T1000 (cell line): Measurements from ENCODE around the gene KCNQ1.

Source experiments
- DNase-seq: peaks from one replicate; lab custom pipeline; 2025; ENCODE audit warnings: mixed read lengths; lab: John Stamatoyannopoulos, UW

Gene KCNQ1

DNA sequence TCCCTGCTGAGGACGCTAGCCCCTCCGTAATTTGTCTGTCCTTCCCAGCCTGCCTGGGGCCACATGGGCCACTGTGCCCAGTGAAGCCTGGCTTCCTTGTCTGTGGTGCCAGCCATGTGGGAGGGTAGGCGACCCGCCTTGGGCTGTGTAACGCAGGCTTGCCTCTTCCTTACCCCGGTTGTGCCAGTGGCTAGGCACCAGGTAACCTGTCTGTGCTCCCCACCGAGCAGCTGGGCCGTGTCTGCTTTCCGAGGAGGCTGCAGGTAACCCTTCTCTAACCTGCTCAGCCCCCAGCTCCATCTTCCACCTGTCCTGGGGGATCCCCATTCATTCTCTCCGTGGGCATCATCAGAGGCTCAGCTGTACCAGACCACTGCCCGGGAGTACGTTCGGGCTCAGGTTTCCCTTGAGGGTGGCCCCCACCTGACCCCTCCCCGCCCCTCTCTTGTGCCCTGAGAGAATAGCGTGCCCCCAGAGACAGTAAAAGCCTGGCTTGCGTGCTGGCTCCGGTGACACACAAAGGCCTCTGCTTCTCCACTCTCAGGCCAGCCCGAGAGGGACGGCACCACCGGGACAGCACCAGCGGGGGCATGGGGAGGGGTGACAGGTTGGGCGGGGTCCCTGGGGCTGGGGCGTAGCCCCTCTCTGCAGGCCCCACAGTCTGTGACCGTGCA is 361.7 kb downstream of the KCNQ1 start:
- DNase-seq: no peak

DNA sequence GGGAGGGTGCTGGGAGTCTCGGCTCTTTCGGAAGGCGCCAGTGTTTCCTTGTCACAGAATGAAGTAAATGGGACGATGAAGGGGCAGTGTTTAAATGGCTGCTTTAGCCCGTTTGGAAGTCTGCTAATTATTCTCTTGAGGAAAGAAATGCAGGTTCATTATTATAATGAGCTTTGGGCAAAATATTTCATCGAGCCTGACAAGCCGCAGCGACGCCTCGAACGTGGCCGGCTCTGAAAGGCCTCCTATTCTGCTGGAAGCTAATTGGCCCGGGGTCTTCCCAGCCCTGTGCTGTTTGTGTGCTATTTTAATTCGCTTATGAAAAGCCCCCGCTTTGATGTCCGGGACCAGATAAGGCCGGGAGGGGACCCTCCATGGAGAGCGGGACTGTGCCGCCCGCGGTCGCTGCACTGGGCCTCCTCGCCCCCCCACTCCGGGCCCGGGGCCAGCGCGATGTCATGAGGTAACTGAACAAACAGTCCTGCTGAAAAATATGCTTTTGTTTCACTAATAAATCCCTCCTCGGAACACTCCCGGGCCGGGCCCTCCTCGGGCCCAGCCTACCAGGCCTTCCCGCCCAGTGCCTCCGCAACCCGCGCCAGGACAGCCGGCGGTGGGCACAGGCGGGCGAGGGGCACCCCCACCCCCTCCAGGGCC is 362.3 kb downstream of the KCNQ1 start:
- DNase-seq: no peak

- DNase-seq: no peak
Measured at GRCh38 chr11:2807801-2808241, 363.0 kb downstream of the KCNQ1 start.

DNA sequence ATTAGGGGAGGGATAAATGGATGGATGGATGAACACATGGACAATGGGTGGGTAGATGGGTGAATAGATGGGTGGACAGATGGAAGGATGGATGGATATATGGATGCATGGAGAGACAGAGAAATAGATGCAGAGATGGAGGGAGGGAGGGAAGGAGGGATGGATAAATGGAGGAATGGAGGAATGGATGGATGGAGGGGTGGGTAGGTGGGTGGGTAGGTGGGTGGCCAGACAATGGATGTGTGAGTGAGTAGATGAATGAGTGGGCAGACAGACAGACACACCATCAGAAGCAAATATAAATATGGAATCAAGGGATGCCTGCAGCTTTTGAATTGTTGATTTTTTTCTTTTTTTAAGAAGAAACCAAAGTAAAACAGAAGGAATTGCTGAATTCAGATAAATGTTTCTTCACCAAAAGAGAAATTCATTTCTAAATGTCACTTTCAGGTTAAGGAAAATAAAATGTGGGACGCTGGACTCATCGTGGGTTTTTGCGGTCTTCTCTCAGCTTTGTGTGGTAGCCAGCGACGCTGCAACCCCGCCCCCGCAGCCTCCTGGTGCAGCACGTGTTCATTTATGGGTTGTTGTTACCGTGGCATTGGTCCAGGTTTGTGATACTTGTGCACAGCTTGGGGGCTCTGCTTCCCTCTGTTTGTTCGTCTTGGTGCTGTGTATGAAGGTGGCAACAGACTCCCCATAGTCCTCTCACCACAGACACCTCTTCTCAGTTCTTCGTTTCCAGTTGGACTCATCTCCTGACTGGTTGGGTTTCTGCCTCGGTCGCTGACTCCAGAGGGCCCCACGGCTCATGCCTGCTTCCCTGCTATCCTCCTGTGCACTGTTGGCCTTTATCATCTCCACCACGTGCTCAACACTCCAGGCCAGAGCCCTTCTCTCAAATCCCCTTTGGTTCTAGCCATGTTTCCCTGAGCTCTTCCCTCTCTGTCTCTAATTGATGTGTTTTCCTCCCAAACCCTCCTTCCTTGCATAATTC is 364.3 kb downstream of the KCNQ1 start:
- no peak for DNase-seq

- no peak for DNase-seq
Measured at GRCh38 chr11:2809854-2810253, 365.0 kb downstream of the KCNQ1 start.

GRCh38 chr11:2810411-2811205 is 365.8 kb downstream of the KCNQ1 start:
- DNase-seq: no peak

DNA sequence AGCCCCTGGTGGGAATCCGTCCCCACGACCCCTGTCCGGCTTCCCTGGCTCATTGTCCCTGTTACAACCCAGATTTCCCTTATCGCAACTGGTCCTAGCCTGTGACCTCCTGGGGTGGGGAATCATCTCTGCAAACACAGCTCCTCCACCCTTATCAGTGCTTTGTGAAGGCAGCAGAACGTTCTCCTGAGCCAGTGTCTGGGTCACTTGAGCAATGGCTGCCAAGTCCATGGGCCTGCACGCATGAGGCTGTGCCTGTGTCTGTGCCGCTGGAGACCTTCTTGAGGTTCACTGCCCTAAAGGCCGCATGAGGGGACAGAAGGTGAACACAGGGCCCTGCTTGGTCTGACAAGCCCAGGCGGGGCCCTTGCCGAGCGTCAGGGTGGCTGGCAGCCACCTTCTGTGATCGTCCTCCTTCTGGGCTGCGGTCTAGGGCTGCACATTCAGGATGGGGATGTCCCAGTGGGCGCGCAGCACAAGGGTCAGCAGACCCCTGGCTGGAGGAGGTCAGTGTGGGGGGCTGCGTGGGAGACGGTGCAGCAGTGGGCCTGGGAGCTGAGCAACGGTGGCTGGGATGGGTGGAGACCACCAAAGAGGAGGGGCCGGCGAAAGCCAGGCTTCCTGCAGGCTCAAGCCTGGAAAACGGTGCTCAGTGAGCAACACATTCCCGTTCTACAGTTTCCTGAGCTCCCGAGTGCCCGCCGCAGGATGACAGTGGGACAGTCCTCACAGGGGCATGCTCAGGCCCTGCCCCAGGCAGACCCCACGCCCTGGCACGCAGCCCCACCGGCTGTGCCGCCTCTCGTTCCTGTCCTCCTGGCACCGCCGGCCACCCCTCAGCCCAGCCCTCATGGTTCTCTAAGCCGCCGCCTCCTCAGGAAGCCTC is 366.6 kb downstream of the KCNQ1 start:
- DNase-seq: no peak

DNA sequence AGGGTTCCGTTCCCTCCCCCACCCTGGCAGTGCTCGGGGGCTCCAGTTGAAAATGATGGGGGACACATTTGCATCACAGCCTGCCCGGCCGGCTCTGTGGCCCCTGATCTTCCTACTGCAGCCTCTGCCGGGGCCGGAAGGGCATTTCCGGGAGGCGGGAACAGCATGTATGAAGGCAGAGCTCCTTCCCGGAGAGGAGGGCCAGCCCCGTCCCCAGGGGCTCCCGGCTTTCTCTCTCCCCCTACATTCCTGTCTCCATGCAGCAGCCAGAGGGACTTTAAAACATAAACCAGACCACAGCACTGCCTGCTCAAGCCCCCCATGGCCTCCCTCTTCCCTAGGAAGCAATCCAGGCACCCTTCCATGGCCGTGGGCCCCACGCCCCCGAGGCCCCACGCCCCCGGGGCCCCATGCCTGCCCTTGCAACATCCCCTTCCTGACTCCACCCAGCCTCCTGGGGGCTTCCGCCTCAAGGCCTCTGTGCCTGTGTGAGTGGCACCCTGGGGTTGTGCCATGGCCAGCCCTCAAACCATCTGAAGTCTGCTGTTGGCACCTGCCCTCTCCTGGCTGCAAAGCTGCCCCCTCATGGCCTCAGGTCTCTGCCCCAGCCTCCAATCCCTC is 367.7 kb downstream of the KCNQ1 start:
- no peak for DNase-seq

GRCh38 chr11:2813141-2813908 is 368.5 kb downstream of the KCNQ1 start:
- no peak for DNase-seq

- DNase-seq: no peak
Measured at GRCh38 chr11:2813968-2814367, 369.2 kb downstream of the KCNQ1 start.

- DNase-seq: no peak
Measured at GRCh38 chr11:2814751-2815150, 369.9 kb downstream of the KCNQ1 start.

GRCh38 chr11:2815762-2816496 is 371.1 kb downstream of the KCNQ1 start:
- DNase-seq: no peak

DNA sequence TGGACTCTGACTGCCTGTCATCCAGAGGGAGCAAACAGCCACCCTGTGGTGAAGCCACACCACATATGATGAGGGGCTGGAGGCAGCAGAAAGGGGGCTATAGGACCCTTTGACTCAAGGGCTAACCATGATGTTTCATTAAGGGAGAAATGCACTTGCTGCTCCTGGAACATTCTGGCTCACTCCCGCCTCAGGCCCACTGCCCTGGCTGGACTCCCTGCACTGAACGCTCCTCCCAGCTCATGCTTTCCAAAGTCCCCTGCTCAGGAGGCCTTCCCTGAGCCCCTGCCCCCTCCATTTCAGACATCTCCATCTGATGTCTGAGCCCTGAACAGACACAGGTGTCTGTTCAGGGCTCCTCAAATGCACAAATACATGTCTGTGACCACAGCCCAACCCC is 371.7 kb downstream of the KCNQ1 start:
- no peak for DNase-seq

- DNase-seq: no peak
Measured at GRCh38 chr11:2816941-2817421, 372.2 kb downstream of the KCNQ1 start.

DNA sequence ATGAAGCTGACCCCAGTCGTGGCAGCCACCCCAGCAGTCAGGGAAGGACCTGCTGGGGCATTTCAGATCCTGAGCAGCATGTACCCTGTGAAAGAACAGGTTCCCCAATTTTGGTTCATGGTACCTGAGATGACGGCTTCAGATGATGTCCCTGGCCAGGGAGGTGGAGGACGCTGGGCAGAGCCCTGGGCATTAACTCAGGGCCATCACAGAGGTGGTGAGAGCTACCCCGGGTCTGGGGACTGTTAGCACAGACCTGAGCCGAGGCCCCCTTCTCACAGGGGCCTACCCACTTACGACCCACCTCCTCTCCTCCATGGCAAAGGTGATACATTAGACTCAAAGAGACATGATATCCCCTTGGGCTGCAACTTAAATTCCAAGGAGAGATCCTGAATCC is 372.6 kb downstream of the KCNQ1 start:
- DNase-seq: no peak

GRCh38 chr11:2818021-2818420 is 373.2 kb downstream of the KCNQ1 start:
- DNase-seq: no peak

- no peak for DNase-seq
Measured at GRCh38 chr11:2818503-2818902, 373.7 kb downstream of the KCNQ1 start.

DNA sequence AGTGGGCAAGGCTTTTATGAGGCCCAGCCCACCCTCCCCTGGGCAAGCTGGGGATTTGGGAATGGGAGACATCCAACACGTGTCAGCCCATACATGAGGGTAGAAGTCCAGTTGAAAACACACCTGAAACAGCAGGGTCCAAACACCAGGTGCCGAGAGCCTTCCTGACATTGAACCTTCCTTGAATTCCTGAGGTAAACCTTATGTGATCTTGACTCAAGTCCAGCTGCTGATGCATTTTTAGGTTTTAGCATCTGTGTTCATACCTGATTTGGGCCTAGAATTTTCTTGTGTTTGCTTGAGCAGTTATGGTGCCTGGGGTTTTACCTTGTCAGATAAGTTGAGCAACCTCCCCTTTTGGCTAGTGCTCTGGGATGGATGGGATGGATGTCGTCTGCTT is 374.5 kb downstream of the KCNQ1 start:
- no peak for DNase-seq

DNA sequence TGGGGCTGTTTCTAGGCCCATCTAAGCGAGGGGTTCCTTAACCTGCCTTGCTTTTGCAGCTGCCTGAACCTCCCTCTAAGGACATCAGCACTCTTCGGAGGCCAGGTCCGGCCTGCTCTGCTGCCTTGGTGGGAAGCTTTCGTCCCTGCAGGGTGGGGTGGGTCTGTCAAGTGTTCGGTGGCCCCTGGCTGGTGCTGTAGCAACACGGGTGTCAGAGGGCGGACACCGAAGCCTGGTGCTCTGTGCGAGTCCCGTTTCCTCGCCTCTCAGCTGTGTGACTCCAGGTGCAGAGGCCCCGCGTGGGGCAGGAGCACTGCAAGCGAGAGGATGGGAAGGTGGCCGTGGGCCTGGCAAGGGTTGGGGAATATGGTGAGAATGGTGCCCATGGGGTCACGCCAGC is 376.2 kb downstream of the KCNQ1 start:
- DNase-seq: no peak
